GM12892 (cell line): ENCODE data around the gene LEMD3.

Source experiments
- POLR2A ChIP-seq: IDR thresholded peaks from 2 replicates; pipeline ENCODE4 v1.6.1; 2011; ENCODE audit warnings: low read depth, low read length, control low read depth
- POLR2AphosphoS5 ChIP-seq: IDR thresholded peaks from 2 replicates; pipeline ENCODE4 v1.6.1; 2011; ENCODE audit warnings: low read depth, low read length, control low read depth

GRCh38 chr12:65279369-65280112, 110.2 kb downstream of the LEMD3 start:
- no peak for TF ChIP-seq POLR2A
- TF ChIP-seq POLR2AphosphoS5: no peak
